Glutamatergic neuron (in vitro differentiated cells): Measurements from ENCODE around the gene ARID1B. TPM values are rescaled to one million over a fixed set of nuclear protein-coding genes. Genes with fewer than 3 reads are reported as not detected.

Source experiments
- DNase-seq: peaks from one replicate; pipeline ENCODE4 v3.0.0; 2022
- H3K27ac Mint-ChIP-seq: one replicate; pipeline ENCODE4 v1.8.0; 2020; ENCODE audit warnings: mild to moderate bottlenecking, mixed read lengths, inconsistent platforms; ENCODE audit not compliant: unreplicated experiment
- H3K27me3 Mint-ChIP-seq: one replicate; pipeline ENCODE4 v1.8.0; 2020; ENCODE audit warnings: mild to moderate bottlenecking, moderate library complexity, mixed read lengths, inconsistent platforms; ENCODE audit not compliant: unreplicated experiment
- H3K36me3 Mint-ChIP-seq: one replicate; pipeline ENCODE4 v1.8.0; 2020; ENCODE audit warnings: mild to moderate bottlenecking, mixed read lengths, inconsistent platforms; ENCODE audit not compliant: unreplicated experiment
- H3K4me1 Mint-ChIP-seq: one replicate; pipeline ENCODE4 v1.8.0; 2020; ENCODE audit warnings: mild to moderate bottlenecking, low read depth, mixed read lengths, inconsistent platforms; ENCODE audit not compliant: unreplicated experiment
- H3K4me3 Mint-ChIP-seq: one replicate; pipeline ENCODE4 v1.8.0; 2020; ENCODE audit warnings: mild to moderate bottlenecking, mixed read lengths, inconsistent platforms; ENCODE audit not compliant: unreplicated experiment
- H3K9me3 Mint-ChIP-seq: one replicate; pipeline ENCODE4 v1.8.0; 2020; ENCODE audit warnings: mild to moderate bottlenecking, moderate library complexity, mixed read lengths, inconsistent platforms; ENCODE audit not compliant: unreplicated experiment
- total RNA-seq: library from RNA; stranded (reverse); fragmentation: NEBNext Ultra II Directional; extraction: Animal tissue kit (Norgen Biotek cat#: 25700); gene quantifications from one replicate; pipeline ENCODE4 v1.2.1, GENCODE V29; 2021; ENCODE audit not compliant: unreplicated experiment
- TF ChIP-seq, protein P1 (sequence below): fragments of 200-600 bp; sonication (generic); IDR thresholded peaks from one replicate; pipeline ENCODE4 v1.5.0; 2021; ENCODE audit not compliant: partially characterized antibody, unreplicated experiment

The ARID1B gene
- total RNA-seq, 1 donor from 2014 or later: 202 TPM

DNA sequence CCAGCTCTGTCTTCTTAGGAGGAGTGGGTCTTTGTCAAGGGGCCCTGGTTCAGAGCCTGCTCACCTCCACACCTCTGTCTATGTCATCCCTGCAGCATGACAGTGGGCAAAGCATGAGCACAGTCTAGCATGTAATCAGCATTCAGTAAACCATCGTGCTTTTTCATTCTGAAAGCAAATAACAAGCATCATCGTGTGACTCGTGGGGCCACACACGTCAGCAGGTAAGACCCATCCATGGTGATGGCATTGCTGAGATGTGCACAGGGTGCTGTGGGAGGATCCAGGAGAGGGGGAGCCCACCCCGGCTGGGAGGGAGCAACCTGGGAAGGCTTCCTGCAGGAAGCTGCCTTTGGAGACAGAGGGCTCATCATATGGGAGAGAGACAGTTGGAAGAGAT, 439.4 kb downstream of the ARID1B start:
- Mint-ChIP-seq H3K4me1 (peaks cover 3% of the 10 kb centered on the region), H3K27me3 (peaks cover 14% of the 10 kb centered on the region), H3K9me3 (peaks cover 5% of the 10 kb centered on the region), H3K36me3 (no peaks in the 10 kb centered on the region), H3K27ac (no peak overlapping the region), H3K4me3 (no peak overlapping the region)
- no peak for DNase-seq
- TF ChIP-seq, protein P1, sequence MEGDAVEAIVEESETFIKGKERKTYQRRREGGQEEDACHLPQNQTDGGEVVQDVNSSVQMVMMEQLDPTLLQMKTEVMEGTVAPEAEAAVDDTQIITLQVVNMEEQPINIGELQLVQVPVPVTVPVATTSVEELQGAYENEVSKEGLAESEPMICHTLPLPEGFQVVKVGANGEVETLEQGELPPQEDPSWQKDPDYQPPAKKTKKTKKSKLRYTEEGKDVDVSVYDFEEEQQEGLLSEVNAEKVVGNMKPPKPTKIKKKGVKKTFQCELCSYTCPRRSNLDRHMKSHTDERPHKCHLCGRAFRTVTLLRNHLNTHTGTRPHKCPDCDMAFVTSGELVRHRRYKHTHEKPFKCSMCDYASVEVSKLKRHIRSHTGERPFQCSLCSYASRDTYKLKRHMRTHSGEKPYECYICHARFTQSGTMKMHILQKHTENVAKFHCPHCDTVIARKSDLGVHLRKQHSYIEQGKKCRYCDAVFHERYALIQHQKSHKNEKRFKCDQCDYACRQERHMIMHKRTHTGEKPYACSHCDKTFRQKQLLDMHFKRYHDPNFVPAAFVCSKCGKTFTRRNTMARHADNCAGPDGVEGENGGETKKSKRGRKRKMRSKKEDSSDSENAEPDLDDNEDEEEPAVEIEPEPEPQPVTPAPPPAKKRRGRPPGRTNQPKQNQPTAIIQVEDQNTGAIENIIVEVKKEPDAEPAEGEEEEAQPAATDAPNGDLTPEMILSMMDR: no peak

DNA sequence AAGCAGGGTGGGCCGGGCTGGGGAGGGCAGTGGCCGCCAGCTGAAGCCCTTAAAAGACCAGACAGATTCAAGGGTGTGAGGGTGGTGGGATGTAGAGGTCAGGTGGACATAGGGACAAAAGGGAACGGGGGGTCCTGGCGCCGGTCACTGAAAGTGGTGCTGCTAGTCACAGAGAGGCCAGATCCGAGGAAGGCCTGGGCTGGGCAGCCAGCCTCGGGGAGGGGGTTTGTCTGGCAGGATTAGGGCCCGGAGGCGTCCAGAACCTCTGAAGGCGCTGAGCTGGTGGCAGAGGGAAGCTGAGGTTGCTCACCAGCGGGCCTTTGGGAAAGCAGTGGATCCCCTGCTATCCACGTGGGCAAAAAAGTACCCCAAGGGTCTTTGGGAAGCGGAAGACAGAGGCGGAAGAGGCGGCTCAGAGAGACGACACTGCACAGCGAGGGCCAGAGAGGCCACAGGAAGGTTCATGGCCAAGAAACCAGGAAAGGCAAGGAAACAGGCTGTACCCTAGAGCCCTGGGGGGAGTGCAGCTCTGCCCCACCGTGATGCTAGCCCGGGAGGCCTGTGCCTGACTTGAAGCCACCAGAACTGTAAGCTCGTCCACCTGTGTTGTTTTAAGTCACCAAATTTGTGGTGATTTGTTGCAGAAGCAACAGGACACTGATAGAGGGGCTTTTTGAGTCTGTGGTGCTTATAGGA, 440.2 kb downstream of the ARID1B start:
- no peak overlapping the region for H3K4me3 Mint-ChIP-seq
- no peak for DNase-seq
- H3K9me3 Mint-ChIP-seq: peaks cover 5% of the 10 kb centered on the region
- H3K36me3 Mint-ChIP-seq: no peaks in the 10 kb centered on the region
- TF ChIP-seq, protein P1: no peak
- H3K4me1 Mint-ChIP-seq: peaks cover 3% of the 10 kb centered on the region
- no peak overlapping the region for H3K27ac Mint-ChIP-seq
- H3K27me3 Mint-ChIP-seq: peaks cover 15% of the 10 kb centered on the region

DNA sequence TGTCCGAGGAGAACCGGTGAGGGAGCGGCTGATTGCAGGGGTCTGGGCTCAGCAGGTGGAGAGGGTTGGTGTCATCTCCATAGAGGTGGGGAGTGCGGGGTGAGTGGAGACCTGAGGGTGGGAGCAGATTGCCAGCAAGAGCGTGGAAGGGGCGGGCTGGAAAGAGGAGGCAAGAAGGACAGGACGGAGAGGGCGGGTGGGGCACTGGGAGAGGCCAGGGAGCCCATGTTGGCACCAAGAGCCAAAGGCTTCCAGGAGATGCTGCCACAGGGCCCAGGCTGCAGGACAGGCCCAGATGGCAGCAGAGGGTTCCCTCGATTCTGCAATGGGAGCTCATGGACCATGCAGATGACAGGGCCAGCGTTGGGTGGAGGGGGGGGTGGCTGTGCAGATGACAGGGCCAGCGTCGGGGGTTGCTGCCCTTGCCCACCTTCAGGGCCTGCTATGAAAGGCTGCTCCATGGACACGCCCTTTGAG, 440.8 kb downstream of the ARID1B start:
- Mint-ChIP-seq H3K27ac (no peak overlapping the region), H3K4me1 (peaks cover 9% of the 10 kb centered on the region), H3K27me3 (peaks cover 19% of the 10 kb centered on the region), H3K4me3 (no peak overlapping the region), H3K36me3 (no peaks in the 10 kb centered on the region), H3K9me3 (peaks cover 5% of the 10 kb centered on the region)
- TF ChIP-seq, protein P1: no peak
- no peak for DNase-seq

DNA sequence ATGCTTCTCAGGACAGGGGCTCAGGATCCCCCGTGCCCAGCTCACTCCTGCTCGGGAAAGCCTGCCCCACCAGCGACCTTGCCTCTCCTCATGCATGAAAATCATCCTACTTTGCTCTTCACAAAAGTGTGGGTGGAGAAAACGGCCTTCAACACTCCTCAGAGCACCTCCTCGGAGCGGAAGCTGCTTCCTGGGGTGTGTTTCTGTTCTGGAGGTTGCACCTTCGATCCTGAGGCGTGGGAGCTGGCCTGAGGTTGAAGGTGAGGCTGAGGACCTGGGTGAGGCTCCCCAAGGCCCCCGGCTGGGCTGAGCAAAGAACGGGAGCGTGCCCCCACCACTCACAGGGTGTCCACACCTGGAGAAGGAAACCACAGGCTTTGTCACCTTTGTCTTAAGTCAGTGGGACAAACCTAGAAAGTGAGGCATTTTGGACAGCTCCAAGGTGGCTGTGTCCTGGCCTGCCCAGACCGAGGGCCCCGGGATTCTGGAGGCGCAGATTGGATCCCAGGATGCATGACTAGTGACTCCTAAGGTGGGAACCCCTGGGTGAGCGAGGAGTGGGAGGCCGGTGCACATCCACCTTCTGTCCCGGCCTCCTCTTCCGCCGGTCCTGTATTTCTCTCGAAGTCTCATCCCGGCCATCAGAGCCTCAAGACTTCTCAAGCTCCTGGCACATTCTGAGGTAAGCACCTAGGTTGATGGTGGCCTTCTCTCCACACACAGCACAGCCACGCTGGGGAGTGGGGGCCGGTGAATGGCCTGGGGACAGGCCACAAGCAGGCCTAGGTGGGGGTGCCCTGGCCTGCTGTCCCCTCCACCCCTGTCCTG, 441.4 kb downstream of the ARID1B start:
- H3K4me1 Mint-ChIP-seq: peaks cover 13% of the 10 kb centered on the region

More for the DNA sequence above, 441.4 kb downstream of the ARID1B start:
- Mint-ChIP-seq H3K9me3 (peaks cover 5% of the 10 kb centered on the region), H3K27me3 (peaks cover 17% of the 10 kb centered on the region), H3K27ac (no peak overlapping the region), H3K36me3 (no peaks in the 10 kb centered on the region), H3K4me3 (no peak overlapping the region)
- TF ChIP-seq, protein P1: no peak
- DNase-seq: no peak
